K562 (cell line): ENCODE measurements around the gene OST4. TPM values are rescaled to one million over a fixed set of nuclear protein-coding genes. Genes with fewer than 3 reads are reported as not detected.

Experiments
- ATAC-seq: fragments of 200-7000 bp; cut with Tn5 transposase; 3 replicates; pipeline ENCODE4 v1.9.1; 2020; ENCODE audit warnings: moderate library complexity
- BruUV-seq: library from RNA; stranded (reverse); fragments of 400-500 nt; replicated peaks from 2 replicates; lab custom pipeline; 2021; lab: Mats Ljungman, UMichigan
- CTCF ChIA-PET: fragments of 300-600 bp; formaldehyde crosslinking; extraction: SDS; loops from one replicate; lab custom pipeline; 2021; ENCODE audit warnings: low intra/inter-chr PET ratio; lab: Yijun Ruan, JAX
- POLR2A ChIA-PET: fragments of 300-600, 350-650 bp; sonication (Branson Sonifier 250); formaldehyde crosslinking; extraction: SDS; loops from one replicate; lab custom pipeline; 2021; ENCODE audit warnings: antibody characterized with exemption, inconsistent platforms; lab: Yijun Ruan, JAX
- DNase-seq, 4 experiments: peaks; one replicate each; pipeline versions ENCODE4 v3.0.0 to v3.0.0-alpha.2; 2011 to 2018; ENCODE audit warnings: low spot score in 3 of 4, mixed read lengths in 3 of 4; ENCODE audit errors: extremely low read depth in 1 of 4
- FAIRE-seq: peaks from 2 replicates; lab custom pipeline; 2011; peaks lifted over from hg19 to GRCh38; lab: Jason Lieb, UNC
- H2AFZ ChIP-seq: 2 replicates; pipeline ENCODE4 v1.6.0; 2011; ENCODE audit warnings: low read depth, low read length, control low read depth, inconsistent platforms
- H3K27ac ChIP-seq: fragments of 200-600 bp; 3 replicates; pipeline ENCODE4 v1.8.0; 2011; ENCODE audit warnings: low read depth, mild to moderate bottlenecking, control low read depth, inconsistent platforms, low read length, moderate library complexity, mixed read lengths; ENCODE audit errors: extremely low read depth
- H3K27me3 ChIP-seq, 2 experiments: fragments of 300-600 bp in 1 of 2; 2 replicates in 1 of 2; 3 replicates in 1 of 2; pipeline versions ENCODE4 v1.6.0 to v1.8.0; 2011; ENCODE audit warnings: inconsistent platforms in 2 of 2, low read length in 2 of 2, mild to moderate bottlenecking in 1 of 2, mixed read lengths in 1 of 2, moderate library complexity in 1 of 2; ENCODE audit not compliant: control insufficient read depth in 2 of 2, insufficient read depth in 2 of 2
- H3K36me3 ChIP-seq: fragments of 300-600 bp; 3 replicates; pipeline ENCODE4 v1.8.0; 2011; ENCODE audit warnings: mild to moderate bottlenecking, low read length, inconsistent platforms; ENCODE audit not compliant: control insufficient read depth, insufficient read depth
- H3K4me1 ChIP-seq, 2 experiments: fragments of 200-600 bp in 1 of 2; replicated peaks in 1 of 2; 2 replicates in 1 of 2; 3 replicates in 1 of 2; pipeline versions ENCODE4 v1.5.1 to v1.8.0; 2011; ENCODE audit warnings: inconsistent platforms in 2 of 2, low read length in 2 of 2, mild to moderate bottlenecking in 1 of 2, mixed read lengths in 1 of 2, moderate library complexity in 1 of 2; ENCODE audit not compliant: control insufficient read depth in 2 of 2, insufficient read depth in 2 of 2
- H3K4me2 ChIP-seq: 2 replicates; pipeline ENCODE4 v1.6.1; 2011; ENCODE audit warnings: low read length, control low read depth, inconsistent platforms, mixed read lengths; ENCODE audit not compliant: insufficient read depth
- H3K4me3 ChIP-seq: fragments of 200-600 bp; sonication (generic), shearing (Covaris generic); 2 replicates; pipeline ENCODE4 v1.5.1; 2016; ENCODE audit warnings: control low read depth, inconsistent platforms
- H3K79me2 ChIP-seq: fragments of 200-600 bp; 3 replicates; pipeline ENCODE4 v1.8.0; 2011; ENCODE audit warnings: low read length, inconsistent platforms; ENCODE audit not compliant: control insufficient read depth, insufficient read depth
- H3K9ac ChIP-seq, 2 experiments: 2 replicates each; pipeline versions ENCODE4 v1.6.0 to v1.6.1; 2011; ENCODE audit warnings: low read depth in 2 of 2, low read length in 2 of 2, control low read depth in 1 of 2, inconsistent platforms in 1 of 2, mild to moderate bottlenecking in 1 of 2, mixed read lengths in 1 of 2; ENCODE audit not compliant: insufficient read depth in 1 of 2
- H3K9me1 ChIP-seq: one replicate; pipeline ENCODE4 v1.6.0; 2011; ENCODE audit warnings: inconsistent platforms, mild to moderate bottlenecking, low read length, moderate library complexity; ENCODE audit not compliant: control insufficient read depth, insufficient read depth
- H3K9me3 ChIP-seq: replicated peaks from 2 replicates; pipeline ENCODE4 v1.5.1; 2011; ENCODE audit warnings: low read depth, low read length, inconsistent platforms; ENCODE audit not compliant: control insufficient read depth, insufficient read depth
- H4K20me1 ChIP-seq: replicated peaks from 2 replicates; pipeline ENCODE4 v1.6.1; 2011; ENCODE audit warnings: low read length, inconsistent platforms, mixed read lengths; ENCODE audit not compliant: control insufficient read depth, insufficient read depth
- CEBPG ChIP-seq, 3 experiments: fragments of 200-800 bp in 1 of 3; sonication (Bioruptor generic) in 1 of 3; sonication (generic) in 1 of 3; formaldehyde crosslinking in 1 of 3; IDR thresholded peaks in 2 of 3; conservative IDR thresholded peaks in 1 of 3; 2 replicates each; pipeline versions ENCODE4 v1.6.1 to v1.8.0; 2016 to 2022; ENCODE audit warnings: missing compliant biosample characterization in 2 of 3, missing genetic modification characterization in 2 of 3, mild to moderate bottlenecking in 1 of 3, missing genetic modification reagents in 1 of 3
- SP1 ChIP-seq: sonication (generic); formaldehyde crosslinking; IDR thresholded peaks from 2 replicates; pipeline ENCODE4 v1.8.1; 2022; ENCODE audit warnings: mild to moderate bottlenecking, missing genetic modification reagents
- UBTF ChIP-seq, 2 experiments: IDR thresholded peaks; 2 replicates each; pipeline ENCODE4 v1.6.1; 2012; ENCODE audit warnings: improper control_type of control experiment in 2 of 2, low read depth in 2 of 2, low read length in 2 of 2, borderline replicate concordance in 1 of 2
- ZNF134 ChIP-seq: fragments of 250-450 bp; sonication (Bioruptor Pico); conservative IDR thresholded peaks from 2 replicates; pipeline ENCODE4 v1.4.0; 2020
- WGBS: fragments of 100-300 bp; shearing (Covaris generic); methylation state at CpG from one replicate; pipeline ENCODE4 v1.1.6; 2016; ENCODE audit warnings: low coverage, mixed read lengths; ENCODE audit not compliant: insufficient coverage; ENCODE audit errors: missing lambda C conversion rate; 5-methylcytosine and 5-hydroxymethylcytosine counted together
- in situ Hi-C: fragments of 300-500 bp; cut with MboI; formaldehyde crosslinking; loops from 4 replicates; pipeline ENCODE4 v1.15.0; 2018; ENCODE audit warnings: inconsistent platforms, mixed read lengths
- intact Hi-C: fragments of 100-400 bp; cut with micrococcal nuclease; formaldehyde crosslinking; loops from 2 replicates; pipeline ENCODE4 v1.14.2; 2022
- polyA plus RNA-seq, 8 experiments: library from polyadenylated mRNA; depleted of rRNA in 4 of 8; stranded (reverse) in 5 of 8; unstranded in 3 of 8; fragments of >200 nt; fragmentation: Nextera tagmentation in 2 of 8; fragmentation: Illumina TruSeq in 1 of 8; extraction: Ambion mirVana in 2 of 8; extraction: Trizol in 1 of 8; gene quantifications; 2 replicates each; pipeline versions ENCODE4 v1.2.1 to v1.2.3, GENCODE V29; 2011 to 2014; ENCODE audit warnings: inconsistent platforms in 1 of 8, missing spikeins in 1 of 8
- total RNA-seq, 7 experiments: library from RNA; depleted of rRNA in 6 of 7; stranded (reverse); fragments of >200 nt in 6 of 7; fragmentation: Illumina TruSeq in 2 of 7; extraction: Trizol in 2 of 7; gene quantifications; 2 replicates each; pipeline versions ENCODE4 v1.2.1 to v1.2.3, GENCODE V29; 2011 to 2021; ENCODE audit warnings: low replicate concordance in 1 of 7

OST4 gene
- total and polyA plus RNA-seq, 9 of the 15 experiments (the other 6 are each of a cell fraction or from before 2014, with no cell fraction given): 186 to 1,155 (median 355) TPM

DNA sequence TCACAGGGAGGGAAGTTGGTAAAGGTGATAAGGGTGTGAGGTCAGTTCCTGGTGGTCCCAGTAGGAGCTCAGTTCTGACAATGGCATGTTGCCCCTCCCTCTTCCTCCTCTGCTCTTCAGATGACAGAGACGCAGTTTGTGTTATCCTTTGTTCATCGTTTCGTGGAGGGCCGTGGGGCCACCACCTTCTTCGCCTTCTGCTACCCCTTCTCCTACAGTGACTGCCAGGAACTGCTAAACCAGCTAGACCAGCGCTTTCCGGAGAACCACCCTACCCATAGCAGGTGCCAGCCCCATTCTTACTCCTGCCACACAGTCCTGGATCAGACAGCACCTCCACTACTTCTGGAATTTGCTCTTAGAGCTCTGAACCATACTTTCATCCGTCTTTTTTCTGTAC is 17.7 kb downstream of the OST4 start:
- peaks cover 28 to 36% of the 10 kb centered on the region in 2 experiments; a peak in 4 of 5 replicates for H3K4me1 ChIP-seq
- ChIA-PET CTCF (no interaction called here), POLR2A (interaction anchor here (0.8 to 10.5 kb wide), 4 partner anchors 9 to 25 kb away, joined by 3 to 112 read pairs (median 6); partner anchors contain the start of genes EMILIN1 and OST4)
- no peak overlapping the region for H2AFZ ChIP-seq
- intact Hi-C loops: no loop called here
- H4K20me1 ChIP-seq: no peaks in the 10 kb centered on the region; the same call in 1 of the 2 replicates
- in situ Hi-C loops: no loop called here
- no peak for TF ChIP-seq ZNF134 (CRISPR knock-in tag)
- WGBS: 86% methylated on average over 8 of the region's 8 CpGs
- H3K27me3 ChIP-seq: no peaks in the 10 kb centered on the region
- H3K9me3 ChIP-seq: no peaks in the 10 kb centered on the region
- H3K4me2 ChIP-seq: no peak overlapping the region
- DNase-seq: no peak
- no peak overlapping the region for H3K4me3 ChIP-seq
- ATAC-seq: no peak
- H3K79me2 ChIP-seq: 0 out of 3 replicates have a peak, but pooled peaks cover 5% of the 10 kb centered on the region
- peak overlapping the region in 1 of 2 experiments; percentile 2; a peak in 1 of 4 replicates for H3K9ac ChIP-seq
- H3K36me3 ChIP-seq: peaks cover 58% of the 10 kb centered on the region
- BruUV-seq: no TSS peak
- no peaks in the 10 kb centered on the region for H3K9me1 ChIP-seq
- no peak for FAIRE-seq
- H3K27ac ChIP-seq: no peak overlapping the region

- in situ Hi-C loops (no loop called here), intact Hi-C loops (no loop called here)
- 77% methylated on average over 11 of the region's 11 CpGs for WGBS
- ChIA-PET CTCF (no interaction called here), POLR2A (interaction anchor here (0.8 to 10.5 kb wide), 3 partner anchors 7 to 25 kb away, joined by 3 to 112 read pairs (median 24); partner anchors contain the start of gene EMILIN1)
- Histone ChIP-seq H3K9me3 (no peaks in the 10 kb centered on the region), H4K20me1 (no peaks in the 10 kb centered on the region; the same call in 1 of the 2 replicates), H3K27ac (no peak overlapping the region), H3K36me3 (peaks cover 54% of the 10 kb centered on the region), H3K4me1 (peaks cover 28 to 36% of the 10 kb centered on the region in 2 experiments; a peak in 4 of 5 replicates), H3K79me2 (0 out of 3 replicates have a peak, but pooled peaks cover 5% of the 10 kb centered on the region), H2AFZ (no peak overlapping the region), H3K27me3 (no peaks in the 10 kb centered on the region), H3K9me1 (no peaks in the 10 kb centered on the region), H3K4me3 (no peak overlapping the region), H3K9ac (peak overlapping the region in 1 of 2 experiments; percentile 54; a peak in 2 of 4 replicates), H3K4me2 (no peak overlapping the region)
- 0 out of 2 replicates have a peak, but pooled peaks have one; percentile 9 for TF ChIP-seq CEBPG (CRISPR knock-in tag; IDR thresholded peaks at IDR 0.05)
- no peak for TF ChIP-seq CEBPG (tag; conservative IDR thresholded peaks at IDR 0.05 in 1 of 2, IDR thresholded peaks at IDR 0.05 in 1 of 2)
- no peak for TF ChIP-seq UBTF (IDR thresholded peaks at IDR 0.05; ENCODE audit: borderline replicate concordance in 1 of 2, low read depth in 2 of 2, low read length in 2 of 2)
- 0 out of 2 replicates have a peak, but pooled peaks have one; percentile 21 for TF ChIP-seq SP1 (CRISPR knock-in tag)
- no peak for DNase-seq
- no TSS peak for BruUV-seq
- FAIRE-seq: no peak
- no peak for ATAC-seq
These were observed 18.1 kb downstream of the OST4 start for GRCh38 chr2:27053321-27053720.
